ENCODE results near the gene OR8B3.
"Not testable (repeated sequence)": the region's sequence is repeated elsewhere in the genome, so short reads cannot be mapped to it uniquely, and the experiment has no call there.

Gene OR8B3

DNA sequence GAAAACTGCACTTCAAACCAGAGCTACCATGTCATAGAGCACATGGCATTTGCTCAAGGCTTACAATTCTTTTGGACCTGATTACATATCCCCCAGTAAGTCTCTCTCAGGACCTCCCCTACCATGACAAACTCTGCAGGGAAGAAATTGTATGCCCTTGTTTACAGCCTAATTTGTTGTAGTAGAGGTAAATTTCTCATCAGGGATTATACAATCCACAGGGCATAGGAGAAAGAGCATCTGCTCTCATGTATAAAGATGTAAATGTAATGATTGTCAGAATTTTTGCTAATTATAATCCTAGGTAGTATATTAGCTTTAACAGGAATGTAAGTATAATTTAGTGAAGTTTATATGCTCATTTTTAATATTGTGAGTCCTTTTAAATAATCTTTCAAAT lies at the start of gene OR8B3:
OR8B3 (minus strand) TSS at position 101 of the 400 bp plus-strand sequence. CDS start 1,673 bp downstream, outside the sequence.
- DNase-seq (ENCODE audit: low read depth): no peak

GRCh38 chr11:124446916-124447315 lies 48.1 kb upstream of the OR8B3 start:
- no peak for DNase-seq (ENCODE audit: low read depth)

- no peak for DNase-seq (ENCODE audit: low read depth)
Measured at GRCh38 chr11:124445646-124446150, 46.9 kb upstream of the OR8B3 start, which contains the start of gene OR8B8. Gene OR8B8, minus strand, starts transcription at chr11:124445696. Its CDS starts 4,611 bp downstream, at chr11:124441085.

- no peak for DNase-seq (ENCODE audit: low read depth)
Measured at GRCh38 chr11:124442847-124443246, 44.0 kb upstream of the OR8B3 start.

DNA sequence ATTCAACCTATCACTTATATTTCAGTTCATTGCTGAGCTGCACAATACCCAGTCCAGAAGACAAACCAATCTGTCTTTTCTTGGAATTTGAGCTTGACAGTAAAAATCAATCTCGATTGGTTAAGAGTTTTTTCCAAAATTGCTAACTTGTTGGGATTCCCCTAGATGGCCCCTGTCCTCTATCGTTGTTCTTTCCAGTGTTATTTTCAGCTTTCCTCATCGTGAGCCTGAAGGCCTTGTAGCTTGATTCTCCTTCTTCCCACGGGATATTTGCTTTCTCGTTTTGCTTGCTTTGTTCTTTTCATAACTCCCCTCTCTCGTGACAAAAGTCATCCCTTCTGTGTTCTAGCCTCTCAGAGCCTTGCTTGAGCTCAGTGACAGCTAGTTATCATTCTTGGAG lies 43.6 kb upstream of the OR8B3 start:
- no peak for DNase-seq (ENCODE audit: low read depth)

GRCh38 chr11:124441519-124441918 lies 42.7 kb upstream of the OR8B3 start:
- no peak for DNase-seq (ENCODE audit: low read depth)

- DNase-seq (ENCODE audit: low read depth): no peak
Measured at GRCh38 chr11:124441081-124441480, 42.3 kb upstream of the OR8B3 start.

DNA sequence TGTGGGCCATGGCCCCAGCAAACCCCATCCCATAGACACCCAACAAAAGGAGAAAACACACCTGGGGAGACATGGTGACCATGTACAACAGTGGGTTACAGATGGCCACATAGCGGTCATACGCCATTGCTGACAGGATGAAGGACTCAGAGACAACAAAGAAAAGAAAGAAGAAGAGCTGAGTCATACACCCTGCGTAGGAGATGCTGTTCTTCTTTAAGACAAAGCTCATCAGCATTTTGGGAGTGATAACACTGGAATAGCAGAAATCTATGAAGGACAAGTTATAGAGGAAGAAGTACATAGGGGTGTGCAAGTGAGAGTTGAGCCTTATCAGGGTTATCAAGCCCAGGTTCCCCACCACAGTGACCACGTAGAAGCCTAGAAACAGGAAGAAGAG lies 41.8 kb upstream of the OR8B3 start:
- DNase-seq (ENCODE audit: low read depth): no peak

- no peak for DNase-seq (ENCODE audit: low read depth)
Measured at GRCh38 chr11:124434699-124435098, 35.9 kb upstream of the OR8B3 start.

DNA sequence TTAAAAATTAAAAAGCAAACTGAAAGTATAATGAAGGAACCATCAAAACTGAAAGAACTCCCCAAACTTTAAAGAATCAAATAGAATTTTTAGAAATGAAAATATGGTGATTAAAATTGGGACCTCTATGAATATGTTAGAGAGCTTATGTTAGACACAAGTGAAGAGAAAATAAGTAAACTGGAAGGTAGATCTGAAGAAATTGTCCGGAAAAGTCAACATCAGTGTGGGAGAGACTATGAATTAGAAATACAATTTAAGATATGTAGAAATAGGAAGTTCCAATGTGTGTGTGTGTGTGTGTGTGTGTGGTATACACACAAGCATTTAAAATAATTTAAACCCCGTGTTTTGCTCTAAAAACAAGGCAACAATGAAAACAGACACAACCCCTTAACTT lies 30.8 kb upstream of the OR8B3 start:
- no peak for DNase-seq (ENCODE audit: low read depth)

GRCh38 chr11:124424384-124424921 lies 25.6 kb upstream of the OR8B3 start, which contains the start of gene OR8B4:
Gene OR8B4, minus strand, starts transcription at chr11:124424871. Its CDS starts 0 bp downstream, at chr11:124424871.
- no peak for DNase-seq (ENCODE audit: low read depth)

DNA sequence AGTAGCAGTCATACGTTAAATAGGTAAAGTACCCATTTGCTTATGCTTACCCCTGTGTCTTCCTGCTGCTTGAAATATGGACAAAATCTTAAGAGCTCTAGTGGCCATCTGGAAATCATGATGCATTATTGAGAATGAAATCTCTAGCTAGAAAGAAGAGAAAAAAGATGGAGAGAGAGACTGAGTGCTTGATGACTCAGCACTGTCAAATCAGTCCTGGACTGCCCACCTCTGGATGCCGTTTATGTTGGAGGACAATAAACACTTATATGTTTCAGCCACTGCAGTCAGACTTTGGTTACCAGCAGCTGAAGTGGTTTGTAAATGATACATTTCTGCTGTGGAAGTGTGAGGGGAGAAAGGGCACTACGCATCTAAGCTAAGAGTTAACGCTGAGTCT lies 22.2 kb upstream of the OR8B3 start:
- no peak for DNase-seq (ENCODE audit: low read depth)

GRCh38 chr11:124415356-124415923 lies 16.6 kb upstream of the OR8B3 start:
- DNase-seq (ENCODE audit: low read depth): no peak

DNA sequence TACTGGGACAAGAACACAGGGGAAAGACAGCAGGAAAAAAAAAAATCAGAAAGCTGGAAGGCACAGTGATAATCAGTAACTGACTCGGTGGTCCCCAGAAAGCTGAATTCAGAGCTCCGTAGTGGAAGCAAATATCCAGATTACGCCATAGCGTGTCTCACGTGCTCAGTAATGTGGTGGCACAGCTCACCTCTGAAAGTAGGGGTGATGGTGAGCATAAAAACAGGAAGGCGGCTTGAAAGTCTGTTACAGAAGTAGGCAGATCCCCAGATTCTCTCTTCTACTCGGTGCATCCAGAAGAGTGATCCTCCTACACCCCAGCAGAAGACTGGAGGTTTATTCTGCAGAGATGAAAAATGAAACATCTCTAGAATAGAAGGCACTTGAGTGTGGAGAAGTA lies 11.1 kb upstream of the OR8B3 start:
- DNase-seq (ENCODE audit: low read depth): no peak

DNA sequence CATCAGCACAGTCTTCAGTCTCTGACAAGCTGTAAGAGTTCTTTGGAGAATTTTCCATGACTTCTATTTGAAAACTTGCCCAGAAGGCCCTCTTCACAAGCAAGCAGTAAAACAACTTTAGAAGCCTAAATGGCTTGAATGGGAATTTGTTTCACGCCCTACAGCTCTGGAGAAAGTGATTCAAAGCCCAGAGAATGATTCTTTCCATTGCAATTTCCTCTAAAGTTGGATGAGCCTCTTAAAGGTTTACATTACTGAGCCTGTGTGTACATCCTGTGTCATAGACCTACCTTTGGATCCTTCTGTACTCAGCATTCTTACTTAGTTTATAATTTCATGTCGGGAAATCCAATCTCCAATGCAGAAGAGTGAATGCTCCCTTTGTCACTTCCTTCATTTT lies 6.8 kb upstream of the OR8B3 start:
- DNase-seq (ENCODE audit: low read depth): no peak

DNA sequence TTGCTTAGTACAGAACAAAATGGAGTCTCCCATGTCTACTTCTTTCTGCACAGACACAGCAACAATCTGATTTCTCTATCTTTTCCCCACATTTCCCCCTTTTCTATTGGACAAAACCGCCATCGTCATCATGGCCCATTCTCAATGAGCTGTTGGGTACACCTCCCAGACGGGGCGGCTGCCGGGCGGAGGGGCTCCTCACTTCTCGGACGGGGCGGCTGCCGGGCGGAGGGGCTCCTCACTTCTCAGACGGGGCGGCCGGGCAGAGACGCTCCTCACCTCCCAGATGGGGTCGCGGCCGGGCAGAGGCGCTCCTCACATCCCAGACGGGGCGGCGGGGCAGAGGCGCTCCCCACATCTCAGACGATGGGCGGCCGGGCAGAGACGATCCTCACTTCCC lies 4.4 kb upstream of the OR8B3 start:
- not testable (repeated sequence) for DNase-seq (ENCODE audit: low read depth)

GRCh38 chr11:124402326-124402922 lies 3.6 kb upstream of the OR8B3 start:
- DNase-seq (ENCODE audit: low read depth): no peak

DNA sequence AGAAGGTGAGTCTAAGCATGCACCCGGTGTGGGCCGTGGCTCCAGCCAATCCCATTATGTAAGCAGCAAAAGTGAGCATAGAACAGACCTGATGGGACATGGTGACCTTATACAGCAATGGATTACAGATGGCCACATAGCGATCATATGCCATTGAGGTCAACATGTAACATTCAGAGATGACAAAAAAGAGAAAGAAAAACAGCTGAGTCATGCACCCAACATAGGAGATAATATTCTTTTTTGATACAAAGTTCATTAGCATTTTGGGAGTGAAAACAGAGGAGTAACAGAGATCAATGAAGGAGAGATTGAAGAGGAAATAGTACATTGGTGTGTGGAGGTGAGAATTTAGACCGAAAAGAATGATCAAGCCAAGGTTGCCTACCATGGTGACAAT lies 2.0 kb downstream of the OR8B3 start:
- DNase-seq (ENCODE audit: low read depth): not testable (repeated sequence)

DNA sequence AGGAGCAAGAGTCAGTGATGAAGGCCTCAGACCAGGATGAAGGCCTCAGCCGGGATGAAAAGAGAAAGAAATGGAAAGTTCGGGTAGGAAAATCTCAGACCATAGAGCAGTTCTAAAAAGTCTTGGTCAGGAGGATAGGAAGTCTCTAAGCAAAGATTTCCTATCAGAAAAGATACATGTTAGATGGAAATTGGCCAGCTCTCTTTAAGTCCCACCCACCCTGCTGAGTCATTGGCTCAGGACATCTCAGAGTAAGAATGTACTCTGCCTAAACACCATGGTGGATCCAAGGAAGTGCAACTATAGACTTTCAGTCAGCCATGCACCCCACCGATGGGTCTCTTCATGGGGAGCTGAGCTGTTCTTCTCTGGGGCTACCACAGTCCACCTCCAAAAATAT lies 4.4 kb downstream of the OR8B3 start:
- no peak for DNase-seq (ENCODE audit: low read depth)

DNA sequence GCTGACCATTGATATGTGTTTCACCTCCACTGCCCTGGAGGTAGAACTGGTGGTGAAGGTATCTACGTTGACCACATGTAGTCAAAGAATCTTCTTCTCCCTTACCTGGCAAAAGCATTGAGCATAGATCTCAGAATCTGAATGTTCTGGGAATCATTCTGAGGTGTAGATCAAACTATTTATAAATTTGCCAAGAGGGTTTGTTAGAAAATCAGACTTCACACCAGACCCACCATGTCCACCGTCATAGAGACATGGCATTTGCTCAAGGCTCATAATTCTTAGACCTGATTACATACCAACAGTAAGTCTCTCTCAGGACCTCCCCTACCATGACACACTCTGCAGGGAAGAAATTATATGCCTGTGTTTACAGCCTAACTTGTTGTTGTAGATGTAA lies 14.4 kb downstream of the OR8B3 start, which contains the start of gene OR8B2:
OR8B2 (minus strand) TSS at position 101 of the 400 bp plus-strand sequence. CDS start 1,156 bp downstream, outside the sequence.
- DNase-seq (ENCODE audit: low read depth): no peak

GRCh38 chr11:124382857-124383256 lies 16.0 kb downstream of the OR8B3 start:
- DNase-seq (ENCODE audit: low read depth): not testable (repeated sequence)

DNA sequence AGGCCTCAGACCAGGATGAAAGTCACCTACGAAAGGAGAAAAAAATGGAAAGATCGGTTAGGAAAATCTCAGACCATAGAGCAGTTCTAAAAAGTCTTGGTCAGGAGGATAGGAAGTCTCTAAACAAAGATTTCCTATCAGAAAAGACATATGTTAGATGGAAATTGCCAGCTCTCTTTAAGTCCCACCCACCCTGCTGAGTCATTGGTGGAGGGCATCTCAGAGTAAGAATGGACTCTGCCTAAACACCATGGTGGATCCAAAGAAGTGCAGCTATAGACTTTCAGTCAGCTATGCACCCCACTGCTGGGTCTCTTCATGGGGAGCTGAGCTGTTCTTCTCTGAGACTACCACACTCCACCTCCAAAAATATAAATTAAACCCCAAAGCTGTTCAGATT lies 18.2 kb downstream of the OR8B3 start:
- DNase-seq (ENCODE audit: low read depth): no peak

DNA sequence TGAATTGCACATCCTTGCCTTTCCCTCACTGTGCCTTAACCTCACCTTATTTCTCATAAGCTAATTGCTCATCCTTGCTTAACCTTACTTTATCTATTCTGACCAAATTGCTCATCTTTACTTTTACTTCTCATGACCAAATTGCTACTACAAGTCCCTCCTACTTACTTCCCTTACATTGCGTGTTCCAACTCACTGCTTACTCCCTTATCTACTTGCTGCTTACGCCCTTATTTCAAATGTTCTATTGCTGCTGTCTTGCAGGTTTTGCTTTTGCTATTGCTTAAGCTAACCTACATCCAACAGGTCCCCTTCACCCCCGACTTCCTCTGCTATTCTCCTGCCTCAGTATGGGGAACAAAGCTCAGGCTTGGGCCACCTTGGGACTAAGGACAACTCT lies 22.5 kb downstream of the OR8B3 start:
- DNase-seq (ENCODE audit: low read depth): no peak

Data from activated gamma-delta T cell treated with anti-CD3 and anti-CD28 coated beads, Interleukin-2, amount 50 U/mL, for 16 hours (primary cell).